GM18520 (cell line): ENCODE data around the gene FBXW2.
"Not testable (repeated sequence)": the region's sequence is repeated elsewhere in the genome, so short reads cannot be mapped to it uniquely, and the experiment has no call there.

Experiments used
- ATAC-seq: cut with Tn5 transposase; IDR thresholded peaks from one replicate; pipeline ENCODE4 v1.9.1; 2021; ENCODE audit not compliant: unreplicated experiment

Gene FBXW2, protein sequence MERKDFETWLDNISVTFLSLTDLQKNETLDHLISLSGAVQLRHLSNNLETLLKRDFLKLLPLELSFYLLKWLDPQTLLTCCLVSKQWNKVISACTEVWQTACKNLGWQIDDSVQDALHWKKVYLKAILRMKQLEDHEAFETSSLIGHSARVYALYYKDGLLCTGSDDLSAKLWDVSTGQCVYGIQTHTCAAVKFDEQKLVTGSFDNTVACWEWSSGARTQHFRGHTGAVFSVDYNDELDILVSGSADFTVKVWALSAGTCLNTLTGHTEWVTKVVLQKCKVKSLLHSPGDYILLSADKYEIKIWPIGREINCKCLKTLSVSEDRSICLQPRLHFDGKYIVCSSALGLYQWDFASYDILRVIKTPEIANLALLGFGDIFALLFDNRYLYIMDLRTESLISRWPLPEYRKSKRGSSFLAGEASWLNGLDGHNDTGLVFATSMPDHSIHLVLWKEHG

DNA sequence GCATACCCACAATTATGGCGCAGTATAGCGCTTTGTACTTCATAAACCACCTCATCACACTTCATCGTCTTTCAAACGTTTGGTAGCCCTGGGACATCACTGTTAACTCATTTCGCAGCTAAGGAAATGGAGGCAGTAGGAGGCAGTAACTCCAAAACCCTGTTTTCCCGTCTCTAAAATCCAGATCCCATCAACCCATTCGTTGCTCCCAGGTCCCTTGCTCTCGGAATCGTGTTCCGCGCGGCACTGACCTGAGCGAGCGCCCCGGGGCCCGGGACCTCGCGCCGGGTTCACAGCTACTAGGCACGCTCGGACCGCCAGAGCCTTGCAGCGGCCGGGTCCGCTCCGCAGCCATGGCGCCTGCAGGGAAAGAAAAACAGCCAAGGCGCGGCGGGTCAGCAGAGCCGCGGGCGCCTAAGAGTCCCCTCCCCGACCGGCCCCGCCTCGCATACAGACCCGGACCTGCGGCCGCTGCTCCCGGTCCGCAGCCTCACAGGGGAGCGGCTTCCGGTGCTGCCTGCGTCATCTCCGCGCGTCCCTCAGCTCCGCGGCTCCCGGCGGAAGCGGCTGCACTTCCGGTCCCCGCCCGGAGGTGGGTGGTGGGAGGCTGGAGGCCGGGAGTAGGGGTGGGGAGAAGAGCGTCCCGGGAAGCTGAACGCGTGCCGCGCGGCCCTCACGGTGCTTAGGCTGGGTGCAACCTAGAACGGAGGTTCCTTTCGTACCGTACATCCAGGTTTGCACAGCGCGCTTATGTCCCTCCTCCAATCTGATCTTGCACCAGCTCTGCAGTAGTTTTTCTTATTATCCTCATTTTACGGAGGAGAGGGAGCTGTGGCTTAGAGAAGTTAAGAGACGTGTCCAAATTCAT, at the start of gene FBXW2:
Gene FBXW2, minus strand, starts transcription at position 519 of the 868 bp plus-strand sequence. CDS start 5,158 bp downstream, outside the sequence.
- peak; percentile 90 for ATAC-seq

DNA sequence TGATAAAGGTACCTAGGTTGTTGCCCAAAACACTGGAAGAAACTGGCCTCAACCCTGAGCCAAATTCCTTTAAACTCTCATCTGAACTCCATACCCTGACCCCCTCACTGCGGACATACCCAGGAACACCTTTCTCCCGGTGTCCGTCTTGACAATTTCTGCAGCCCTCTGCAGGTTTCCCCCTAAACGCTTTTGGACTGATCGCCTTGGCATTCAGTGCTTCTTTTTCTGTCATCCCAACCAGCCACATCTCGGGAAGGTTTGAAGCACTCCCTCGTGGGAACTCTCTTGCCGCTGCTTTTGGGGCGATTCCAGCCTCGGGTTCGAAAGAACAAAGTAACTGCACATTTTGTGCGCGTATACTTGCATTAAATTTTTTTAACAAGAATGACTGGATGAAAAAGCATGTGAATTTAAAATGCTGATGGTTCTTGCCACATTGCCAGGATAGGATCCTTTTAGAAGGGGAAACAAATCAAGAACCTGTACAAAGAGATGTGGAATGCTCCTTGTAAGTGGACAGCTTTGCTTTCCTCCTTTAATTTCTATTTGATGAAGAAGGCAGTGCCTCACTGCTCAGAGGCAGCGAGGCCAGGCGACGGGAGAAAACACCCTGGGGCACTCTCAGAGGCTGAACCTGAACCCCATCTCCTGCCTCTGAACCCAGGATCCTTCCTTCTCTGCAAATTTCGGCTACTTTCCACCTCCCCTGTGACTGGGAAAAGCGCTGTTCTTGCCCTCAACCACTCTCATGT, 48.9 kb upstream of the FBXW2 start:
- ATAC-seq = no peak

DNA sequence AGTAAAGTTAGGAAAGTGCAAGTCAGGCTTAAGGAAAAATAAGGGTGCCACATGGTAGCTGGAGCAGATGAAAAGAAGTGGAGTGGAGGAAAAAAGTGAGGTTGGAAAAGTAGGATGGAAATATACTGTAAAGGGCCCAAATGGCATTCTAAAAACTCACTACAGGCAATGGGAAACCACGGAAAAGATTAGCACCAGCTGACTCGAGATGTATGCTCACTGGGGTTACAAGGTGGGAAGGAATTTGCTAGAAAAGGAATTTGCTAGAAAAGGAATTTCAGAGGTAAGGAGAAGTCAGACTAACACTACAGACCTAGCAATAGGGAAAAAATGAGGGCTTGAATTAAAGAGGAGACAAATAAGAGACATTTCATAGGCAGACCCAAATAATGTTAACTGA, 45.9 kb upstream of the FBXW2 start:
- no peak for ATAC-seq

DNA sequence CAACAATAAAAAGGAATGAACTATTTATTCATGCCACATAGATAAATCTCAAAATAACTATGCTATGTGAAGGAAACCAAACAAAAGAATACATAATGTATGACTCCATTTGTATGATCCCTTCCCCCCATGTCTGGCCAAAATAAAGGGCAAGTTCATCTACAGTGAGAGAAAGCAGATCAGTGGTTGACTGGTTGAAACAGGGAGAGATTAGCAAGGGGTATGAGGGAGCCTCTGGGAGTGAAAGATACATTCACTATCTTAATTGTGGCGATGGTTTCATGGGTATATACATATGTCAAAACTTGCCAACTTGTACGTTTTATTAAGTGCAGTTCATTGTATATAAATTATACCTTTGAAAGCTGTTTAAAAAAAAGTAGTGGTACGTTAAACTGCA, 44.7 kb upstream of the FBXW2 start:
- no peak for ATAC-seq

DNA sequence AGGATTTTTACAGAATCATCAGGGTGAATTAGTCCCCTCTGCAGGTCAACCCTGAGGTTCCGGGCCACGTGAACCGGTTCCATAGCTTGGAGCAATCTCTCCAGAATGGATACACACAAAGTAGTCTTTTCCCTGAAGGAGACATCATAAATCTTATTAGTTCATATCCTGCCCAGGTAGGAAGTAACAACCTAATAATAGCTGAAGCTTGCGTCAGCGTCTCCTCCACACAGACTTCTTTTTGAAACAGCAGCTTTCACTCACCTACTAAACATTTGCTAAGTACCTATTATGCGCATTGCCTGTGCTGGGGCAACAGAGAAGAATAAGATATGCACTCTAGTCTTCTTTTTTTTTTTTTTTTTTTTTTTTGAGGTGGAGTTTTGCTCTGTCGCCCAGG, 40.1 kb upstream of the FBXW2 start:
- ATAC-seq = no peak

DNA sequence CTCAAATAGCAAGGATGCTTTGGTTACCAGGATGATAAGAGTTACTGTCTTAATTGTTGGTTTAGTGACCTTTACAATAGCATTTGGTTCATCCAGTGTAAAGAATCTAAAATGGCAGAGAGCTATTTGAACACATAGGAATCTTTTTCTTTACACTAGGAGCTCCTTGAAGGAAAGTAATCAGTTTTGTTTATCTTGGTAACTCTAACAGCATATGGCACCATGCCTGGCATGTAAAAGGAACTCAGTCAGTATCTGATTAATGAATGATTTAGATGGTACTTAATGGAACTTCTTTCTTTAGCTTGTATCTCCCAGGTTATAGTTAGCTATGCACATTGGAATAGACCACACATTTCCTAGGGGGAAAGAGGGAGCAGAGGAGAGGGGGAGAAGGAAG, 39.6 kb upstream of the FBXW2 start:
- ATAC-seq = no peak

DNA sequence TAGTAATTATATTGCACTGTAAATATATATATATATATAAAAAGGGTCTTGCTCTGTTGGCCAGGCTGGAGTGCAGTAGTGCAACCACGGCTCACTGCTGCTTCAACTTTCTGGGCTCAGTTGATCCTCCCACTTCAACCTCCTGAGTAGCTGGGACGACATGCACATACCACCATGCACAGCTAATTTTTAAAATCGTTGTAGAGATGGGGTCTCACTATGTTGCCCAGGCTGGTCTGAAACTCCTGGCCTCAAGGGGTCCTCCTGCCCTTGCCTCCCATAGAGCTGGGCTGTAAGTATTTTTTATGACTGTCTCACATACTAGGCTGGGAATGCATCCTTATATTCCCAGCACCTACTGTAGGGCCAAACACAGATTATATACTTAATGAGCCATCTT, 37.6 kb upstream of the FBXW2 start:
- no peak for ATAC-seq

DNA sequence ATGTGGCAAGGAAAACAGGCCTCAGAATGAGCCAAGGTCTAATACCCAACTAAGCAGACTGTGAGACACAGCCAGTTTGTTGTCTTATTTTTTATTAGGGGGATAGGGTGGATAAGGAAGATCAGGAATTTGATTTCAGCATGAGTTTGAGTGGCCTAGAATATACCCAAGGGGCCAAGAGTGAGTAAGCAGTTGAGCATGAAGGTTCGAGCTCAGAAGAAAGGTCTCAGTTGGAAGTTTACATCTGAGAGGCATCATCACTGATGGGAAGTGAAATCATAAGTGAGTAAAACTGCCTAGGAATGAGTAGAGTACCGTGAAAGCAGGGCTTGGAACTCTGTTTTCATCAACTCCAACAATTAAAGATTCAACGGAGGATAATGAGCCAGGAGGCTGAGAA, 36.9 kb upstream of the FBXW2 start:
- ATAC-seq = no peak

DNA sequence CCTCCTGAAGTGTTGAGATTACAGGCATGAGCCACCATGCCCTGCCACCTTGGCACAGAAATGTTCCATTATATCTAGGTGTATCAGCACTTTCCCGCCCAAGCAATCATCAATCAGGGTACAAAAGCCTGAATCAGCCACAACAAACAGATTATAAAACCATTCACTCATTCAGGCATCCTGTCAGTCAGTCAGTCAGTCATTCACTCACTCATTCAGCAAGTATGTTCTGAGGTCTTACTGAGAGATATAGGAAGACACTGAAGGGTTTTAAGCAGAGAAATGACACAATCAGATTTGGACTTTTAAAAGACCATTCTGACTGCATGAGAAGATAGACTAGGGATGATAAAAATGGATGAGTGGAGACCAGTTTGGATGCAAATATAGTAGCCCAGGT, 36.4 kb upstream of the FBXW2 start:
- no peak for ATAC-seq

DNA sequence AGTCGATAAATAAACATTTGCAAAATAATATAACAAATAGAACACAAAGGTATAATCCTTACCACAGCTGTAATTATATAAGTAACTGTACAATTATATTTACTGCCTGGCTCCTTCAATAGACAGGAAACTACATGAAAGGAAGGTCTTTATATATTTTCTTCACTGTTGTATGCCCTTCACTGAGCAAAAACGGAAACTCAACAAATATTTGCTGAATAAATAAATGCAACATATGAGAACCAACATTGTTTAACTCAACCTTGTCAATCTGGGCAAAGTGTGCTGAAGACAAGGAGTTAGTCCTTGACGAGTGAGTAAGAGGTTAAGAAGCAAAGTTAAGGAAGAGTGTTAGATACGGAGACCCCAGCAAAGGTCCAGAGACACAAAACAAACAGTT, 26.9 kb upstream of the FBXW2 start:
- no peak for ATAC-seq

DNA sequence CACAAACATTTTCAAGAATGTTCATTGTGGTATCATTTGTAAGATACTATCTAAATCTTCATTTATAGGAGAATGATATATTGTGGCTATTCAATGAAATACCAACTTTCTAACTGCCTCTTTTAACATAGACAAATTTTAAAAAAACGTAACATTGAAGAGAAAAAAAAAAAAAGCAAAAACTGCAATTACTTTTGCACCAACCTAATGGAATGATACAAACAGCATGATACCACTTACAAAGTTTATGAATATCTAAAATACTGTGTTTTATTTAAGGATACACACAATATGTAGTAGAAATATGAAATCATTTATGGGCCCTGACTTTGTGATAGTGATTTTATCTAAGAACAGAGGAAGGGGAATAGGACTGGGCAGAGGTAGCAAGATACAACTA, 25.4 kb upstream of the FBXW2 start:
- ATAC-seq = no peak

DNA sequence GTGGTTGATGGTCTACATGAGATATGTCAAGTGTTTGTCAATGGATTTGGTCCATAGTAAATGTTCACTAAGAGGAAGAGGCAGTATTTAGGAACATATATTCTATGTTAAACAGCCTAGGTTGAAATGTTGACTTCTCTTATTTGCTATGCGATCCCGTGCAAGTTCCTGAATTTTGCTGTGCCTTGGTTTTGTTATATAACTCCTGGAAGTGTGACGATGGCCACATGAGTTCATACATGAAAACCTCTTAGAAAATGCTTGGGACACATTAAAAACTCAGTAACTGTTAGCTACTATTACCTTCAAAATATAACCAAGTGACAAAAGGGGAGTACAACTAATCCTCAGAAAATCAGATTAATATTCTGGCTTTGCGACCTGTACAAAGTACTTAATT, 21.9 kb upstream of the FBXW2 start:
- no peak for ATAC-seq

DNA sequence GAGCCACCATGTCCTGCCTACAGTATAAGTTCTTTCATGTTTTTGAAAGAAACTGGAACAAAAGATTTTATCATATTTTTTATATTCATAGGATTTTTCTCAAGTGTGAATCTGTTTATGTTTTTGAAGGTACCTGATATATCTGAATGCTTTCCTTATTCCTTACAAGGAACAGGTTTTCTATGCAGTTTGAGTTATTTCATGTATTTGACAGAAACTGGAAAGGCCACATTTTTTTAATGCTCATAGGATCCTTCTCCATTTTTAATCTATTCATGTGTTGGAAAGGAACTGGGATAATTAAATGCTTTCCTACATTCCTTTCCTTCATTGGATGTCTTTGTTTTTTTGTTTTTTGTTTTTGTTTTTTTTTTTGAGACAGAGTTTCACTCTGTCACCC, 15.7 kb upstream of the FBXW2 start:
- no peak for ATAC-seq

DNA sequence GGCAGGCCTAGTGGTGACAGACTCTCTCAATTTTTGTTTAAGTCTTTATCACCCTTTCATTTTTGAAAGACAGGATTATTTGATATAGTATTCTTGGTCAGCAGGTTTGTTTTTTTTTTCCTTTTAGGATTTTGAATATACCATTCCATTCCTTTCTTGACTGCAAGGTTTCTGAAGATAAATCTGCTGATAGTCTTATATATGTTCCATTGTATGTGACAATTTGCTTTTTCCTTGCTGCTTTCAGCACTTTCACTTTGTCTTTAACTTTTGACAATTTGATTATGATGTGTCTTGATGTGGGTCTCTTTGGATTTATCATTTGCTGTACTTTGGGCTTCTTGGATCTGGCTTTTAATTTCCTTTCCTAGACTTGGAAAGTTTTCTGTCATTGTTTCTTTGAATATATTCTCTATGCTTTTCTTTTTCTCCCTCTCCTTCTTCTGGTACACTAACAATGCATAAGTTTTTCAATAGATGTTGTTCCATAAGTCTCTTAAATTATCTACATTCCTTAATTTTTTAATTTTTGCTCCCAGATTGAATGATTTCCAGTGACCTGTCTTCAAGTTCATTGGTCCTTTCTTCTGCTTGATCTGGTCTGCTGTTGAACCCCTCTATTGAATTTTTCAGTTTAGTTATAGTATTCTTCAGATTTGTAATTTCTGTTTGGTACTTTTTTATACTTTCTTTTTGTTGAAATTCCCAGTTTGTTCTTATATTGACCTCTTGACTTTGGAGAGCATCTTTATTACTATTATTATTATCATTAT, 14.6 kb upstream of the FBXW2 start:
- no peak for ATAC-seq

DNA sequence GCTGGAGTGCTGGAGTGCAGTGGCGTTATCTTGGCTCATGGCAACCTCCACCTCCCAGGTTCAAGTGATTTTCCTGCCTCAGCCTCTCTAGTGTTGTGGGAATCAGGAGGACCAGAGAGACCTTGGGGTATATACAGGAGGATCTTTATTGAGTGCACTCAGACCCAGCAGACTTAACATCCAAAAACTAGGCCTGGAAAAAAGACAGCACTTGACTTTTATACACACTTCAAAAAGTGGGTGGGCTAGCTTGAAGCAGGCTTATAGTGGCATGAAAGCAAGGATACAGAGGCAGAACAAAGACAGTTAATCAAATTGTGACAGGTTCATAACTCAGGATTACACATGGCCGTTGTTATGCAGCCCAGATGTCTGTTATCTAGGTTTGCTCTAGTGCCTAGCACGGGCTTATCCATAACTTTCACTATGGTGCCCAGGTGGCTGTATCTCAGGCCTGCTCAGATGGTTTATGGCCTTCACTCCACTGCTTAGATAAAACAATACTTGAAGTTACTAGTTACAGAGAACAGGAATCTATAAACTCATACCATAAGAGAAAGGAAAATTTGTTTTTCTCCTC, 11.7 kb upstream of the FBXW2 start:
- not testable (repeated sequence) for ATAC-seq

DNA sequence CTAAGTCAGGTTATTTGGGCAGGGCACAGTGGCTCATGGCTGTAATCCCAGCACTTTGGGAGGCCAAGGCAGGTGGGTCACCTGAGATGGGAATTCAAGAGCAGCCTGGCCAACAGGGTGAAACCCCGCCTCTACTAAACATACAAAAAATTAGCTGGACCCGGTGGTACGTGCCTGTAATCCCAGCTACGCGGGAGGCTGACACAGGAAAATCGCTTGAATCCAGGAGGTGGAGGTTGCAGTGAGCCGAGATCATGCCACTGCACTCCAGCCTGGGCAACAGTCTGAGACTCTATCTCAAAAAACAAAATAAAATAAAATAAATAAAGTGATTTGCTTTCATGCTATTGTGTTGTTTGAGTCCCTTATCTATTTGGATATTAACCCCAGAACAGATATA, 8.2 kb upstream of the FBXW2 start:
- no peak for ATAC-seq

DNA sequence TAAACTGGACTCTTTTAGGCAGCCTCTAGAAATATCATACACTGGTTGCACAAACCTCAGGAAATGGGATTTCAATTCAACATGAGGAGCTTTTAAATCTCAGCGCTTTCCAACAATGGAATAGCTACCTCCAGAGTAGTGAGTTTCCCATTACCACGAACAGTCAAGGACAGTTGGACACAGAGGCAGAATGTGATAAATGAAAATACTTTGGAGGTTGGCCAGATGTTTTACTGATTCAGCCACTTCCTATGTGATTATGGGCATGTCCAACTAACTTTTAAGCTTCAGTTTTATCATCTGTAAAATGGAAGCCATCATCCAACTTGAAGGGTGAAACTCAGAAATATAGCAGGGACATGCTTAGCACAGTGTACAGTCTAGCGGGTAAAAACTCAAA, 2.1 kb downstream of the FBXW2 start:
- ATAC-seq = no peak

DNA sequence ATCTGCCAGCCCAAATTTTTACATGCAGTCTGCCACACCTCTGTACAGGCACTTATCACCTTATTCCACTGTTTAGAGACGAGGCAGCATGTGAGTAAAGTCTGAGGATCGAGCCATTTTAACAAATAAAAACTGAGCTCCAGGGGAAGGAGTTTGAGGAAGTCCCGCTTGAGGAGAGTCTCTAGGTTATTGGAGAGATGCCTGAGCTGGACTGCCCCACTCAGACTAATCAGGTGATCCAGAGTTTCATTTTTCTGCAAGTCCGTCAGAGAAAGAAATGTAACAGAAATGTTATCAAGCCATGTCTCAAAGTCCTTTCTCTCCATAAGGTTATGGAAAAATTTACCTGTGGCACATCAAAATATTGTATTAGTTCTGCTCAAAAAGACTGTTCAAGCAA, 5.3 kb downstream of the FBXW2 start:
- no peak for ATAC-seq

DNA sequence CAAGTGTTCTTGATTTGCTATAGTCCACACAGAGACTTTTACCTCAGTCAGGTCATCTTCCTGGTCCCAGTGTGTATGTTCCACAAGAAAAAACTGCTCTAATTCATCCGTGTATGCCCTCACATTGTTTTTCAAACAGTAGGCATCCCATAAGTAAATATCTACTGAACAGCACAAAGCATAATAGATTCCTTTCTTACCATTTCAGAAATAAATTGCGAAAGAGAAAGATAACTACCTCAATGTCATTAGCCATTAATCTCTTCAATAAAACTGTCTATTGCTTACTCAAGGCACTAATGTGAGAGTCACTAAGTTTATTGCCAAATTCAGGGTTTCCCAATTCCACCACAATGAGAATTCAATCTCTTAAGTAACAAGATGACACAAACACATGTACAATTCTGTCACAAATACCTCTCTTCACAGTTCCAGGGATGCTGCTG, 9.6 kb downstream of the FBXW2 start:
- ATAC-seq = no peak

DNA sequence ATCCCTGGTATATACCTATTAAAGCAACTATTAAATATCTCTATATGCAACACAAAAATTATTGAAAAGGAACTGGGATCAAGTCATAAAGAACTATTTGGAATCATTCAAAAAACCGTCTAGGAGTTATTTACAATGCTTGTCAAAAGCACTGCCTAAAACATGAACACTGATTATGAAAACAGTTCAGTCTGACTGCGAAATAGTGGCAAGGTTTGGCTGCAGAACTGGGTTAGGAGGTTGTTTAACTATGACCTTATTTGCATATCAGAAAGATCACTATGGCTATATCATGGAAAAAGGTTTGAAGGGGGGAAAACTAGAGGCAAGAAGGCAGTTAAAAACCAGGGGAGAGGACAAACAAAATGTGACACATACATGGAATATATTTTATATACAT, 12.0 kb downstream of the FBXW2 start:
- ATAC-seq = no peak
